ENCODE results near the gene MAPKAPK5.
"Not testable (repeated sequence)": the region's sequence is repeated elsewhere in the genome, so short reads cannot be mapped to it uniquely, and the experiment has no call there.

Gene MAPKAPK5

GRCh38 chr12:111828338-111828979 lies 13.6 kb upstream of the MAPKAPK5 start:
- H3K4me3 ChIP-seq (ENCODE audit: low read depth in 1 of 2, low read length in 2 of 2) = no peak overlapping the region
- no peak overlapping the region for H3K27ac ChIP-seq (ENCODE audit: low read length)
- H3K4me1 ChIP-seq (ENCODE audit: control insufficient read depth in 1 of 2, insufficient read depth in 2 of 2, low read length in 2 of 2) = no peaks in the 10 kb centered on the region
- H3K27me3 ChIP-seq (ENCODE audit: low read depth, low read length) = no peaks in the 10 kb centered on the region
- H3K9me3 ChIP-seq (ENCODE audit: control insufficient read depth in 1 of 2, low read length in 2 of 2) = no peaks in the 10 kb centered on the region
- no peaks in the 10 kb centered on the region for H3K36me3 ChIP-seq (ENCODE audit: control insufficient read depth in 1 of 2, insufficient read depth in 2 of 2, low read length in 2 of 2)

GRCh38 chr12:111829635-111830034 lies 12.4 kb upstream of the MAPKAPK5 start:
- H3K4me1 ChIP-seq (ENCODE audit: control insufficient read depth in 1 of 2, insufficient read depth in 2 of 2, low read length in 2 of 2); H3K9me3 ChIP-seq (ENCODE audit: control insufficient read depth in 1 of 2, low read length in 2 of 2); H3K27me3 ChIP-seq (ENCODE audit: low read depth, low read length); H3K27ac ChIP-seq (ENCODE audit: low read length); H3K36me3 ChIP-seq (ENCODE audit: control insufficient read depth in 1 of 2, insufficient read depth in 2 of 2, low read length in 2 of 2); H3K4me3 ChIP-seq (ENCODE audit: low read depth in 1 of 2, low read length in 2 of 2): not testable (repeated sequence)

- not testable (repeated sequence) for H3K27me3 ChIP-seq (ENCODE audit: low read depth, low read length); H3K4me3 ChIP-seq (ENCODE audit: low read depth in 1 of 2, low read length in 2 of 2); H3K27ac ChIP-seq (ENCODE audit: low read length); H3K4me1 ChIP-seq (ENCODE audit: control insufficient read depth in 1 of 2, insufficient read depth in 2 of 2, low read length in 2 of 2); H3K9me3 ChIP-seq (ENCODE audit: control insufficient read depth in 1 of 2, low read length in 2 of 2)
- H3K36me3 ChIP-seq (ENCODE audit: control insufficient read depth in 1 of 2, insufficient read depth in 2 of 2, low read length in 2 of 2) = peaks cover 0 to 11% of the 10 kb centered on the region in 2 donors
Measured at GRCh38 chr12:111834740-111835386, 7.2 kb upstream of the MAPKAPK5 start.

GRCh38 chr12:111835531-111836181 lies 6.4 kb upstream of the MAPKAPK5 start:
- not testable (repeated sequence) for H3K9me3 ChIP-seq (ENCODE audit: control insufficient read depth in 1 of 2, low read length in 2 of 2); H3K27me3 ChIP-seq (ENCODE audit: low read depth, low read length); H3K4me3 ChIP-seq (ENCODE audit: low read depth in 1 of 2, low read length in 2 of 2); H3K27ac ChIP-seq (ENCODE audit: low read length)
- peaks cover 0 to 11% of the 10 kb centered on the region in 2 donors for H3K4me1 ChIP-seq (ENCODE audit: control insufficient read depth in 1 of 2, insufficient read depth in 2 of 2, low read length in 2 of 2)
- H3K36me3 ChIP-seq (ENCODE audit: control insufficient read depth in 1 of 2, insufficient read depth in 2 of 2, low read length in 2 of 2) = peaks cover 0 to 11% of the 10 kb centered on the region in 2 donors

- Histone ChIP-seq H3K9me3 (ENCODE audit: control insufficient read depth in 1 of 2, low read length in 2 of 2) (no peaks in the 10 kb centered on the region), H3K27me3 (ENCODE audit: low read depth, low read length) (no peaks in the 10 kb centered on the region), H3K36me3 (ENCODE audit: control insufficient read depth in 1 of 2, insufficient read depth in 2 of 2, low read length in 2 of 2) (peaks cover 0 to 11% of the 10 kb centered on the region in 2 donors), H3K4me1 (ENCODE audit: control insufficient read depth in 1 of 2, insufficient read depth in 2 of 2, low read length in 2 of 2) (peaks cover 0 to 25% of the 10 kb centered on the region in 2 donors), H3K4me3 (ENCODE audit: low read depth in 1 of 2, low read length in 2 of 2) (no peak overlapping the region), H3K27ac (ENCODE audit: low read length) (no peak overlapping the region)
Measured at GRCh38 chr12:111838353-111838752, 3.7 kb upstream of the MAPKAPK5 start.

- Histone ChIP-seq H3K4me3 (ENCODE audit: low read depth in 1 of 2, low read length in 2 of 2) (peak overlapping the region; percentile 94 to 99), H3K9me3 (ENCODE audit: control insufficient read depth in 1 of 2, low read length in 2 of 2) (no peaks in the 10 kb centered on the region), H3K27ac (ENCODE audit: low read length) (peak overlapping the region; percentile 95), H3K27me3 (ENCODE audit: low read depth, low read length) (no peaks in the 10 kb centered on the region), H3K36me3 (ENCODE audit: control insufficient read depth in 1 of 2, insufficient read depth in 2 of 2, low read length in 2 of 2) (peaks cover 3 to 11% of the 10 kb centered on the region in 2 donors), H3K4me1 (ENCODE audit: control insufficient read depth in 1 of 2, insufficient read depth in 2 of 2, low read length in 2 of 2) (peaks cover 5 to 47% of the 10 kb centered on the region in 2 donors)
Measured at GRCh38 chr12:111840807-111841206, 1.2 kb upstream of the MAPKAPK5 start.

GRCh38 chr12:111841236-111841749 lies 735 bp upstream of the MAPKAPK5 start:
- H3K9me3 ChIP-seq (ENCODE audit: control insufficient read depth in 1 of 2, low read length in 2 of 2) = no peaks in the 10 kb centered on the region
- H3K36me3 ChIP-seq (ENCODE audit: control insufficient read depth in 1 of 2, insufficient read depth in 2 of 2, low read length in 2 of 2) = peaks cover 3 to 11% of the 10 kb centered on the region in 2 donors
- H3K27ac ChIP-seq (ENCODE audit: low read length) = peak overlapping the region; percentile 95
- peaks cover 5 to 47% of the 10 kb centered on the region in 2 donors for H3K4me1 ChIP-seq (ENCODE audit: control insufficient read depth in 1 of 2, insufficient read depth in 2 of 2, low read length in 2 of 2)
- H3K27me3 ChIP-seq (ENCODE audit: low read depth, low read length) = no peaks in the 10 kb centered on the region
- H3K4me3 ChIP-seq (ENCODE audit: low read depth in 1 of 2, low read length in 2 of 2) = peak overlapping the region; percentile 94 to 99

- H3K27ac ChIP-seq (ENCODE audit: low read length) = peak overlapping the region; percentile 74
- H3K4me3 ChIP-seq (ENCODE audit: low read depth in 1 of 2, low read length in 2 of 2) = peak overlapping the region; percentile 94 to 99
- H3K9me3 ChIP-seq (ENCODE audit: control insufficient read depth in 1 of 2, low read length in 2 of 2) = no peaks in the 10 kb centered on the region
- peaks cover 5 to 47% of the 10 kb centered on the region in 2 donors for H3K4me1 ChIP-seq (ENCODE audit: control insufficient read depth in 1 of 2, insufficient read depth in 2 of 2, low read length in 2 of 2)
- H3K36me3 ChIP-seq (ENCODE audit: control insufficient read depth in 1 of 2, insufficient read depth in 2 of 2, low read length in 2 of 2) = peaks cover 3 to 11% of the 10 kb centered on the region in 2 donors
- no peaks in the 10 kb centered on the region for H3K27me3 ChIP-seq (ENCODE audit: low read depth, low read length)
Measured at GRCh38 chr12:111842556-111843396, 748 bp downstream of the MAPKAPK5 start.

- Histone ChIP-seq H3K9me3 (ENCODE audit: control insufficient read depth in 1 of 2, low read length in 2 of 2) (peaks cover 0 to 4% of the 10 kb centered on the region in 2 donors), H3K4me3 (ENCODE audit: low read depth in 1 of 2, low read length in 2 of 2) (no peak overlapping the region), H3K36me3 (ENCODE audit: control insufficient read depth in 1 of 2, insufficient read depth in 2 of 2, low read length in 2 of 2) (peaks cover 3 to 7% of the 10 kb centered on the region in 2 donors), H3K27me3 (ENCODE audit: low read depth, low read length) (no peaks in the 10 kb centered on the region), H3K4me1 (ENCODE audit: control insufficient read depth in 1 of 2, insufficient read depth in 2 of 2, low read length in 2 of 2) (peaks cover 5 to 33% of the 10 kb centered on the region in 2 donors), H3K27ac (ENCODE audit: low read length) (no peak overlapping the region)
Measured at GRCh38 chr12:111846016-111846415, 4.0 kb downstream of the MAPKAPK5 start.

GRCh38 chr12:111850526-111850925 lies 8.5 kb downstream of the MAPKAPK5 start:
- peaks cover 0 to 4% of the 10 kb centered on the region in 2 donors for H3K9me3 ChIP-seq (ENCODE audit: control insufficient read depth in 1 of 2, low read length in 2 of 2)
- peaks cover 0 to 7% of the 10 kb centered on the region in 2 donors for H3K36me3 ChIP-seq (ENCODE audit: control insufficient read depth in 1 of 2, insufficient read depth in 2 of 2, low read length in 2 of 2)
- no peak overlapping the region for H3K4me3 ChIP-seq (ENCODE audit: low read depth in 1 of 2, low read length in 2 of 2)
- peaks cover 0 to under 1% of the 10 kb centered on the region in 2 donors for H3K4me1 ChIP-seq (ENCODE audit: control insufficient read depth in 1 of 2, insufficient read depth in 2 of 2, low read length in 2 of 2)
- H3K27me3 ChIP-seq (ENCODE audit: low read depth, low read length) = no peaks in the 10 kb centered on the region
- no peak overlapping the region for H3K27ac ChIP-seq (ENCODE audit: low read length)

GRCh38 chr12:111858186-111858585 lies 16.2 kb downstream of the MAPKAPK5 start:
- Histone ChIP-seq H3K36me3 (ENCODE audit: control insufficient read depth in 1 of 2, insufficient read depth in 2 of 2, low read length in 2 of 2) (no peaks in the 10 kb centered on the region), H3K27ac (ENCODE audit: low read length) (no peak overlapping the region), H3K9me3 (ENCODE audit: control insufficient read depth in 1 of 2, low read length in 2 of 2) (no peaks in the 10 kb centered on the region), H3K4me1 (ENCODE audit: control insufficient read depth in 1 of 2, insufficient read depth in 2 of 2, low read length in 2 of 2) (no peaks in the 10 kb centered on the region), H3K27me3 (ENCODE audit: low read depth, low read length) (no peaks in the 10 kb centered on the region), H3K4me3 (ENCODE audit: low read depth in 1 of 2, low read length in 2 of 2) (no peak overlapping the region)

All from muscle layer of duodenum (tissue), 2 donors.